DOHH2 (cell line): Measurements from ENCODE around the gene SCRN3.

Experiments
- EZH2phosphoT487 ChIP-seq: fragments of 200-600 bp; sonication (generic); IDR thresholded peaks from 2 replicates; pipeline ENCODE4 v1.6.1; 2017; ENCODE audit warnings: borderline replicate concordance, mild to moderate bottlenecking, antibody characterized with exemption, low read length, moderate library complexity, mixed read lengths
- TF ChIP-seq, protein P1 (sequence below): fragments of 200-600 bp; sonication (generic); IDR thresholded peaks from one replicate; pipeline ENCODE4 v1.5.1; 2014; ENCODE audit warnings: antibody characterized with exemption, mild to moderate bottlenecking, low read depth, low read length; ENCODE audit not compliant: poor library complexity, severe bottlenecking

DNA sequence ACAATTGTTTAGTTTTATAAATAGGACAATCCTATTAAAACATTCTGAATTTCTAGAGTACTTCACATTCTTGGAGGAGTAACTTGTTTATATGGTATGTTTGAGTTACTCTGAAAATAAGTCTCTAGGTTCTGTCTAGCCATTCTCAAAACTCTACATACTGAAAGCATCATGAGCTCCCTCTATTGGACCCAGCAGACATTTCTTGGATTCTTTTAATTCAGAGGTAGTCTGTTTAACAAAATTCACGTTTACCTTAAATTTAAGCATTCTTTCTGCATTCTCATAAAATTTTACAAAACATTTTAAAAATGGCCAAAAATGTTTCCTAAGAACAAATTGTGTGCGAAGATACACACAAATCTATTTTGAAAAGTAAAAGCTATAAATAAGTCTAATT lies 45.5 kb upstream of the SCRN3 start:
- TF ChIP-seq EZH2phosphoT487, result no peak
- TF ChIP-seq, protein P1, sequence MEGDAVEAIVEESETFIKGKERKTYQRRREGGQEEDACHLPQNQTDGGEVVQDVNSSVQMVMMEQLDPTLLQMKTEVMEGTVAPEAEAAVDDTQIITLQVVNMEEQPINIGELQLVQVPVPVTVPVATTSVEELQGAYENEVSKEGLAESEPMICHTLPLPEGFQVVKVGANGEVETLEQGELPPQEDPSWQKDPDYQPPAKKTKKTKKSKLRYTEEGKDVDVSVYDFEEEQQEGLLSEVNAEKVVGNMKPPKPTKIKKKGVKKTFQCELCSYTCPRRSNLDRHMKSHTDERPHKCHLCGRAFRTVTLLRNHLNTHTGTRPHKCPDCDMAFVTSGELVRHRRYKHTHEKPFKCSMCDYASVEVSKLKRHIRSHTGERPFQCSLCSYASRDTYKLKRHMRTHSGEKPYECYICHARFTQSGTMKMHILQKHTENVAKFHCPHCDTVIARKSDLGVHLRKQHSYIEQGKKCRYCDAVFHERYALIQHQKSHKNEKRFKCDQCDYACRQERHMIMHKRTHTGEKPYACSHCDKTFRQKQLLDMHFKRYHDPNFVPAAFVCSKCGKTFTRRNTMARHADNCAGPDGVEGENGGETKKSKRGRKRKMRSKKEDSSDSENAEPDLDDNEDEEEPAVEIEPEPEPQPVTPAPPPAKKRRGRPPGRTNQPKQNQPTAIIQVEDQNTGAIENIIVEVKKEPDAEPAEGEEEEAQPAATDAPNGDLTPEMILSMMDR, result peak; percentile 58
